Peyer's patch (tissue), 4 donors: Measurements from ENCODE around the gene MYPN.

Experiments used
- POLR2A ChIP-seq, 2 donors: fragments of 450-650 bp; IDR thresholded peaks; one replicate each; pipeline ENCODE4 v1.5.1; 2017; ENCODE audit warnings: antibody characterized with exemption in 2 of 2, mild to moderate bottlenecking in 2 of 2, moderate library complexity in 2 of 2
- TF ChIP-seq, protein P1 (sequence below), 6 experiments: fragments of 450-650 bp in 4 of 6; fragments of 200-600 bp in 2 of 6; sonication (generic) in 1 of 6; IDR thresholded peaks; one replicate each; pipeline ENCODE4 v1.5.1; 2017 to 2019; ENCODE audit warnings: antibody characterized with exemption in 6 of 6, mild to moderate bottlenecking in 3 of 6, moderate library complexity in 1 of 6

DNA sequence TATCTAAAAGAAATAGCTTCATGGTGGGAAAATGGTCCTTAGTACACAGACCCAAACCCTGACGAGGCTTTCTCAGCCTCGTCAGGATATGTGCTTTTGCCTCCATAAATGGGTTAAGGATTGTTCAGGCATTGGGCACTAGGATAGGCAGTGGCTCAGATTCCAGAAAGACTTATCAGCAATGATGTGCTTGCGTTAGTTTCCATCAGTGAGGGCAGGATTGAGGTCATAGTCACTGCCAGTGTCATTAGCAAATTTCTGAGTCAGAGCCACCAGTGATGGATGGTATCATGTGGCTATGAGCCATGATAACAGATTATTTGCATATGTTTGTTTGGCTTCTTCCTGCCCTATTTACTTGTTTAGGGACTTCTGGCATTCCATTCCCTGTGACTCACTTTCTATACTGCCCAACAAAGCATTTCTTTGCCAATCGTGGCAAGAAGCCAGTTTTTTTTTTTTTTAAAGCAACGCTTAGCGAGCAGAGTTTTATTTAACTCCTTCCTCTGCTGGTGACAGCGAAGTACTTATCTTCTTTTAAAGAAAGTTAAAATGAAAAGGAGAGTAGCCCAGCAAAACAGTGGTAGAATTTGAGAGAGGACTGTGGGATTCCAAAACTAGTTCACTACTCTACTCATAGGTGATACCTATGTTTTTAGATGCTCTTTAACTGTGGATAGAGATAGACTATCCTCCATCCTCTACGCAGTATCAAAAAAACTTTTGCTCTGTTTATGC lies 44.4 kb downstream of the MYPN start:
- TF ChIP-seq, protein P1, sequence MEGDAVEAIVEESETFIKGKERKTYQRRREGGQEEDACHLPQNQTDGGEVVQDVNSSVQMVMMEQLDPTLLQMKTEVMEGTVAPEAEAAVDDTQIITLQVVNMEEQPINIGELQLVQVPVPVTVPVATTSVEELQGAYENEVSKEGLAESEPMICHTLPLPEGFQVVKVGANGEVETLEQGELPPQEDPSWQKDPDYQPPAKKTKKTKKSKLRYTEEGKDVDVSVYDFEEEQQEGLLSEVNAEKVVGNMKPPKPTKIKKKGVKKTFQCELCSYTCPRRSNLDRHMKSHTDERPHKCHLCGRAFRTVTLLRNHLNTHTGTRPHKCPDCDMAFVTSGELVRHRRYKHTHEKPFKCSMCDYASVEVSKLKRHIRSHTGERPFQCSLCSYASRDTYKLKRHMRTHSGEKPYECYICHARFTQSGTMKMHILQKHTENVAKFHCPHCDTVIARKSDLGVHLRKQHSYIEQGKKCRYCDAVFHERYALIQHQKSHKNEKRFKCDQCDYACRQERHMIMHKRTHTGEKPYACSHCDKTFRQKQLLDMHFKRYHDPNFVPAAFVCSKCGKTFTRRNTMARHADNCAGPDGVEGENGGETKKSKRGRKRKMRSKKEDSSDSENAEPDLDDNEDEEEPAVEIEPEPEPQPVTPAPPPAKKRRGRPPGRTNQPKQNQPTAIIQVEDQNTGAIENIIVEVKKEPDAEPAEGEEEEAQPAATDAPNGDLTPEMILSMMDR (IDR thresholded peaks at IDR 0.05): peak in 3 of 6 experiments; percentile 27 to 32 (median 30)
- no peak for TF ChIP-seq POLR2A (IDR thresholded peaks at IDR 0.05)
